ENCODE results near the gene FLT3LG.

FLT3LG gene

GRCh38 chr19:49488046-49488862, 14.2 kb downstream of the FLT3LG start:
- DNase-seq (ENCODE audit: low read depth): no peak

- no peak for DNase-seq (ENCODE audit: low read depth)
Measured at GRCh38 chr19:49488863-49489537, 15.0 kb downstream of the FLT3LG start.

- DNase-seq (ENCODE audit: low read depth): no peak
Measured at GRCh38 chr19:49489601-49490167, 15.7 kb downstream of the FLT3LG start.

GRCh38 chr19:49490287-49491029, 16.4 kb downstream of the FLT3LG start:
- no peak for DNase-seq (ENCODE audit: low read depth)

GRCh38 chr19:49491030-49491803, 17.2 kb downstream of the FLT3LG start:
- no peak for DNase-seq (ENCODE audit: low read depth)

GRCh38 chr19:49491804-49492572, 18.0 kb downstream of the FLT3LG start:
- DNase-seq (ENCODE audit: low read depth): no peak

- DNase-seq (ENCODE audit: low read depth): no peak
Measured at GRCh38 chr19:49492573-49493405, 18.8 kb downstream of the FLT3LG start.

GRCh38 chr19:49496574-49497008, 22.6 kb downstream of the FLT3LG start:
- DNase-seq (ENCODE audit: low read depth): no peak

- DNase-seq (ENCODE audit: low read depth): peak; percentile 67
Measured at GRCh38 chr19:49497047-49497788, 23.2 kb downstream of the FLT3LG start.

GRCh38 chr19:49497789-49498103, 23.7 kb downstream of the FLT3LG start:
- DNase-seq (ENCODE audit: low read depth): no peak

- no peak for DNase-seq (ENCODE audit: low read depth)
Measured at GRCh38 chr19:49498475-49498874, 24.5 kb downstream of the FLT3LG start.

GRCh38 chr19:49499030-49499670, 25.1 kb downstream of the FLT3LG start:
- no peak for DNase-seq (ENCODE audit: low read depth)

- DNase-seq (ENCODE audit: low read depth): peak; percentile 88
Measured at GRCh38 chr19:49502866-49503581, 29.0 kb downstream of the FLT3LG start.

- no peak for DNase-seq (ENCODE audit: low read depth)
Measured at GRCh38 chr19:49503582-49503962, 29.6 kb downstream of the FLT3LG start.

GRCh38 chr19:49506575-49507105, 32.6 kb downstream of the FLT3LG start:
- no peak for DNase-seq (ENCODE audit: low read depth)

- no peak for DNase-seq (ENCODE audit: low read depth)
Measured at GRCh38 chr19:49507803-49508494, 33.9 kb downstream of the FLT3LG start.
